AG04450 (cell line): Measurements from ENCODE around the gene ZNF716. TPM values are rescaled to one million over a fixed set of nuclear protein-coding genes. Genes with fewer than 3 reads are reported as not detected.
"Not testable (repeated sequence)": the region's sequence is repeated elsewhere in the genome, so short reads cannot be mapped to it uniquely, and the experiment has no call there.

Source experiments
- CTCF ChIA-PET: fragments of 300-600, 350-600 bp; formaldehyde crosslinking; extraction: SDS; loops from one replicate; lab custom pipeline; 2022; ENCODE audit warnings: antibody characterized with exemption, inconsistent platforms; lab: Charles Lee
- POLR2A ChIA-PET: fragments of 350-600 bp; formaldehyde crosslinking; extraction: SDS; loops from one replicate; lab custom pipeline; 2021; ENCODE audit warnings: antibody characterized with exemption, inconsistent platforms; lab: Yijun Ruan, JAX
- DNase-seq: peaks from one replicate; pipeline ENCODE4 v3.0.0-alpha.2; 2011; ENCODE audit warnings: low read depth, low spot score
- H3K27ac ChIP-seq: one replicate; pipeline ENCODE4 v1.5.1; 2012; ENCODE audit warnings: low read depth, low read length, control low read depth
- H3K27me3 ChIP-seq: one replicate; pipeline ENCODE4 v1.6.0; 2012; ENCODE audit warnings: low read length; ENCODE audit not compliant: control insufficient read depth, insufficient read depth
- H3K4me3 ChIP-seq: 2 replicates; pipeline ENCODE4 v1.5.1; 2011; ENCODE audit warnings: mild to moderate bottlenecking, low read depth, low read length, control low read depth
- H3K9me3 ChIP-seq: 2 replicates; pipeline ENCODE4 v1.5.1; 2012; ENCODE audit warnings: low read length; ENCODE audit not compliant: control insufficient read depth, insufficient read depth
- polyA minus RNA-seq: library from RNA; depleted of rRNA, polyadenylated mRNA; stranded (reverse); fragments of >200 nt; gene quantifications from 2 replicates; pipeline ENCODE4 v1.2.3, GENCODE V29; 2011; rRNA and poly(A)+ RNA removed
- polyA plus RNA-seq: library from polyadenylated mRNA; depleted of rRNA; stranded (reverse); fragments of >200 nt; gene quantifications from 2 replicates; pipeline ENCODE4 v1.2.3, GENCODE V29; 2011; rRNA removed
- TF ChIP-seq, protein P1 (sequence below): IDR thresholded peaks from 2 replicates; pipeline ENCODE4 v1.5.1; 2011; ENCODE audit warnings: low read depth, low read length, control low read depth, inconsistent platforms

ZNF716 gene
- polyA plus RNA-seq (not detected in 2 replicates), polyA minus RNA-seq (not detected in 2 replicates)

- TF ChIP-seq, protein P1, sequence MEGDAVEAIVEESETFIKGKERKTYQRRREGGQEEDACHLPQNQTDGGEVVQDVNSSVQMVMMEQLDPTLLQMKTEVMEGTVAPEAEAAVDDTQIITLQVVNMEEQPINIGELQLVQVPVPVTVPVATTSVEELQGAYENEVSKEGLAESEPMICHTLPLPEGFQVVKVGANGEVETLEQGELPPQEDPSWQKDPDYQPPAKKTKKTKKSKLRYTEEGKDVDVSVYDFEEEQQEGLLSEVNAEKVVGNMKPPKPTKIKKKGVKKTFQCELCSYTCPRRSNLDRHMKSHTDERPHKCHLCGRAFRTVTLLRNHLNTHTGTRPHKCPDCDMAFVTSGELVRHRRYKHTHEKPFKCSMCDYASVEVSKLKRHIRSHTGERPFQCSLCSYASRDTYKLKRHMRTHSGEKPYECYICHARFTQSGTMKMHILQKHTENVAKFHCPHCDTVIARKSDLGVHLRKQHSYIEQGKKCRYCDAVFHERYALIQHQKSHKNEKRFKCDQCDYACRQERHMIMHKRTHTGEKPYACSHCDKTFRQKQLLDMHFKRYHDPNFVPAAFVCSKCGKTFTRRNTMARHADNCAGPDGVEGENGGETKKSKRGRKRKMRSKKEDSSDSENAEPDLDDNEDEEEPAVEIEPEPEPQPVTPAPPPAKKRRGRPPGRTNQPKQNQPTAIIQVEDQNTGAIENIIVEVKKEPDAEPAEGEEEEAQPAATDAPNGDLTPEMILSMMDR, result no peak
- Histone ChIP-seq H3K27me3 (no peaks in the 10 kb centered on the region), H3K4me3 (no peak within 1 kb of the TSS), H3K9me3 (peaks cover 39% of the 10 kb centered on the region), H3K27ac (no peak within 1 kb of the TSS)
- no peak for DNase-seq
- ChIA-PET CTCF (no interaction called here), POLR2A (no interaction called here)
Observed at GRCh38 chr7:57449904-57450303, at the start of gene ZNF716. Gene ZNF716, plus strand, starts transcription at chr7:57450177. Its CDS starts 112 bp downstream, at chr7:57450289.

DNA sequence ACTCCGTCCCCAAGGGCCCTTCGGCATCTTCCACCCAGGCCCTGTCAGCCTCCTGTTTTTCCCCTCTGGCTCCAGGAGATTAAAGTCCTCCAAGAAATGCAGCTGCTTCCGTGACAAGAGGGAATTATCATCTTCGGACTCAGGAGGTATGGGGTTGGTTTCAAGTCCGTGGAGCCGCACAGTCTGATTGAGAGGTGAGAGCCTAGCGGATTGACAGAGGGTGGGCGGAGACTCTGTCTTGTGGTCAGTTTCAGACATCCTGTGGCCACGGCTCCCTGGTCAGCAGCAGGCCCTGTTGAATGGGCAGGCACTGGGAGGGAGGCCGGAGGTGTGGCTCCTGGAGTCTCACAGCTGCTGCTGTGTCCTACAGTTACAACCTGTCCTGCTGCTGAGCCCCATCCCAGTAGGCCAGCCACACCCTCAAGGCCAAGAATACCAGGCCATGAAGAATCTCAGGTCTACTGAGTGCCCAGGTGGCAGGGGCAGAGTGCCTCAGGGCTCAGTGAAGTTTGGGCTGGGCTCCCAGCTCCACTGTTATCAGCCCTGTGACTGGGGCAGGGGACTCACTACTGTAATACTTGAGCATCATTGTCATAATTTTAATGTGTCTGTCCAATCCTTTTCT, 49.3 kb upstream of the ZNF716 start:
- POLR2A ChIA-PET, result no interaction called here
- Histone ChIP-seq H3K4me3 (no peak overlapping the region), H3K27ac (no peak overlapping the region), H3K27me3 (no peaks in the 10 kb centered on the region), H3K9me3 (peaks cover 58% of the 10 kb centered on the region)
- DNase-seq, result no peak
- TF ChIP-seq, protein P1, result no peak
- CTCF ChIA-PET, result no interaction called here

GRCh38 chr7:57403051-57403450, 46.9 kb upstream of the ZNF716 start:
- POLR2A ChIA-PET, result not testable (repeated sequence)

DNA sequence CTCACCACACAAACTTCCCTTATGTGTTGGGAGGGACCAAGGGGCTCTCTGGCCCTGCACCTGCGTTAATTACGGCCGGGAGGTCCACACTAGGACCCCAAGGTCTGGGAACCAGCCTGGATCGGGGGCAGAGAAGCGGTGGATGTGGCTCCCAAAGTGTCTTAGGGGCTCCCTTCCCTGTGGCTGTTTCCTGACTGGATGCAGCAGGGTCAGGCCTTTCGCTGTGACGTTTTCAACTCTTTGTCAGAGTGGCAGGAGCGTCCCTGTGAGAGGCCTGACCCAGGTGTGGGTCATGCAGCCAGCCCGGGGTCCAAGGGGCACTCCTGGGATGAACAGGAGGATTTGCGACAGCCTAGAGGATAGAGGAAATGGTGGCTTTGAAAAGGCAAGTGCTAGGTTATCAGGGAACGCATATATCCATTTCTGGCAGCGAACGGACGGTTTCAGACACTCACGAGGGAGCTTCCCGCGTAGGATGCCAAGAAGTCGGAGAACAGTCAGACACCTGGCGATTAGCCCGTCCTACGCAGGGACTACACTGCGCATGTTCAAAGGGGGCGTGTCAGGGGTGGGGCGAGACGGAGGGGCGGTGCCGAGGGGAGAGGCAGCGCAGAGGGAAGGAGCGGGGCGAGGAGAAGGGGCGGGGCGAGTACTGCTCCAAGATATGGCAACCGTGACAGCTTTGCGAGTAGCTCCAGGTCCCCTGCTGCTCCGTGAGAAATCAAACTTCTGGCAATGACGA, 46.2 kb upstream of the ZNF716 start:
- CTCF ChIA-PET, result no interaction called here
- Histone ChIP-seq H3K27ac (no peak overlapping the region), H3K9me3 (peaks cover 51% of the 10 kb centered on the region), H3K4me3 (no peak overlapping the region), H3K27me3 (no peaks in the 10 kb centered on the region)
- no peak for DNase-seq
- TF ChIP-seq, protein P1, result no peak
- POLR2A ChIA-PET, result no interaction called here

More at GRCh38 chr7:57403051-57403450, 46.9 kb upstream of the ZNF716 start:
- H3K27me3 ChIP-seq, CTCF ChIA-PET, H3K27ac ChIP-seq, H3K4me3 ChIP-seq, DNase-seq: not testable (repeated sequence)
- peaks cover 58% of the 10 kb centered on the region for H3K9me3 ChIP-seq

- Histone ChIP-seq H3K27ac (no peak overlapping the region), H3K4me3 (no peak overlapping the region), H3K9me3 (peaks cover 44% of the 10 kb centered on the region), H3K27me3 (no peaks in the 10 kb centered on the region)
- POLR2A ChIA-PET, result no interaction called here
- DNase-seq, result no peak
- CTCF ChIA-PET, result no interaction called here
- TF ChIP-seq, protein P1, result no peak
Observed at GRCh38 chr7:57404343-57404966, 45.5 kb upstream of the ZNF716 start.
